NCI-H82 (cell line): ENCODE measurements around the gene SP4.
A peak's percentile ranks its signal among the peaks of the same experiment; 100 is the strongest.

ENCODE experiments used
- DNase-seq: peaks from one replicate; lab custom pipeline; 2025; lab: John Stamatoyannopoulos, UW

SP4 gene

GRCh38 chr7:21443149-21443841 is 15.4 kb downstream of the SP4 start:
- DNase-seq = no peak

GRCh38 chr7:21448974-21449373 is 21.1 kb downstream of the SP4 start:
- DNase-seq = no peak

DNA sequence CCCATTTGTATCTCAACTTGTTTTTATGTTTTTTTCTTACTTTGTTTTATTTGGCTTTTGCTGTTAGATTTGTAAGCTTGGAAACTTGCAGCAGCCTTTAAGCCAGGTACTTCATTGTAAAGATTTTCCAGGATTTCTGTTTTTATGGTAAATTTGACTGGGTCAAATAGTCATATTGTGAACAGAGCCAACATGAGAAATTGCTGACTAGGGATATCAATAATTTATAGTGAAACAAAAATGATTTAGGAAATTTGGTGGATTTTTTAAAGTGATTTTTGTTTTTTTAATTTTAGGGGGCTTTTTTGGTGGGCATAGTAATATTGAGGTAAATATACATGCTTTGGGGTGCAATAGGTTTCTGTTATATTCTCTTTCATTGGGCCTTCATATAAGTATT is 22.2 kb downstream of the SP4 start:
- DNase-seq = no peak

- DNase-seq = no peak
Observed at GRCh38 chr7:21450941-21451340, 23.1 kb downstream of the SP4 start.

DNA sequence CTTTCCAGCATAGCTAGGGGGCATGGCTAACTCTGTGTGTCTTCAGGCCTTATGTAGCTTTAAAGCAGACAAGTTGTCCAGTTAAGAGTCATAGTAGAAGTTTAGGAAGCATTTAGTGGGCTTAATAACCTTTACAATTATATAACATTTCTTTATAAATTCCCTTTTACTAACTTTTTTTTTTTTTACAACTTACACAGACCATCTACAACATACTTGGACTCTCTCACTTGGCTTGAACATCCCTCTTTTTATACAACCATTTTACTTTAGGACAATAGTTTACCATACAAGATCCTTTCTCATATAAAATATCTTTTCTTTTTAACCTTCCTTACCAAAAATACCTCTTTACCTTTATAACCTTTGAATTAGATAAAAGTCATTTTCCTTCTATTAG is 26.3 kb downstream of the SP4 start:
- DNase-seq = no peak

- no peak for DNase-seq
Observed at GRCh38 chr7:21454906-21455305, 27.0 kb downstream of the SP4 start.

DNA sequence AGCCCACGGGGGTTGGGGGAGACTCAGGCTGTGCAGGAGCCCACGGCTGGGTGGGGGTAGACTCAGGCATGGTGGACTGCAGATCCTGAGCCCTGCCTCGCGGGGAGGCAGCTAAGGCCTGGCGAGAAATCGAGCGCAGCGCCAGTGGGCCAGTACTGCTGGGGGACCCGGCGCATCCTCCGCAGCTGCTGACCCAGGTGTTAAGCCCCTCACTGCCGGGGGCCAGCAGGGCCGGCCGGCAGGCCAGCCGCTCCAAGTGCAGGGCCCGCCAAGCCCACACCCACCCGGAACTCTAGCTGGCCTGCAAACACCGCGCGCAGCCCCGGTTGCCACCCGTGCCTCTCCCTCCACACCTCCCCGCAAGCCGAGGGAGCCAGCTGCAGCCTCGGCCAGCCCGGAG is 33.4 kb downstream of the SP4 start:
- no peak for DNase-seq

DNA sequence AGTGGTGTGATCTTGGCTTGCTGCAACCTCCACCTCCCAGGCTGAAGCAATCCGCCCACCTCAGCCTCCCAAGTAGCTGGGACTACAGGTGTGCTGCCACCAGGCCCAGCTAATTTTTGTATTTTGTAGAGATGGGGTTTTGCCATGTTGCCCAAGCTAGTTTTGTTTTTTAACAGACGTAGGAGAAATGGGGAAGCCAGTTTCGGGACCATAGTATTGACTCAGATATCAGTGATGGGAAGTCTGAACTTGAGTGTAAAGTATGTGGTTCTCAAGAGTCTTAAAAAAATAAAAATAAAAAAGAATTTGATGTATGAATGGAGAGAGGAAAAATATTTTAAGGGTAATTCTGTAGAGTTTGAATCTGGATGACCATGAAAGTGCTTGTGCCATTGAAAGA is 34.2 kb downstream of the SP4 start:
- no peak for DNase-seq

DNA sequence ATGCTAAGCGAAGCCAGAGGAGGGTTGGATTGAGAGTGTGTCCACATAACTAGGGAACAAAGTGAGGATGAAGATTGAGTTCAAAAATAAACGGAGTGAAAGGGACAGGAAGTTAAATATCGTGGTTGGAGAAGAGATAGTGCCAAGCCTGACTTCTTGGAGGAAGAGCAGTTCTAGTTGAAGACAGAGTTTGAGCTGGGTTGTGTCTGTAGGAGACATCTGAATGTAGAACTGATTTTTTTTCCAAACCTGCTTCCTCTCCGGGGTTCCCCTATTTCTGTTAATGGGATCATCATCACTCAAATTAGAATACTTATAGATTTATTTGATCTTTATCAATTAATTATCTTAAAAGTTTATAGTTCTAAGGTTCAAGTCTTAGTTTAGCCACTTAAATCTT is 35.6 kb downstream of the SP4 start:
- DNase-seq = no peak

DNA sequence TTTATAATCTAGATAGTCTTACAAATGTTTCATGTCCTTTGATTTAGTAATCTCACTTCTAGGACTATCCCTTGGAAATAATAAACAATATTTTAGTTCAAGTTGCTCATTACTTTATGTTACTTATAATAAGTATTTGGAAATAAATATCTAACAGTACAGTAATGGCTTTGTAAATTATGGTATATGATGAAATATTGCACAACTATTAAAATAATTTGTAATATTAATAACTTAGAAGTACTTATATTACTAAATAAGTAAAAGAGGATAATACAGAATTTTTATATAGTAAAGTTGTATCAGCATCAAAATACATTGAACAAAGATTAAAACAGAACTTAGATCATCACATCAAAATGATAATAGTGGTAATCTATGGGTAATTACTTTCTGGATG is 41.1 kb downstream of the SP4 start:
- no peak for DNase-seq

DNA sequence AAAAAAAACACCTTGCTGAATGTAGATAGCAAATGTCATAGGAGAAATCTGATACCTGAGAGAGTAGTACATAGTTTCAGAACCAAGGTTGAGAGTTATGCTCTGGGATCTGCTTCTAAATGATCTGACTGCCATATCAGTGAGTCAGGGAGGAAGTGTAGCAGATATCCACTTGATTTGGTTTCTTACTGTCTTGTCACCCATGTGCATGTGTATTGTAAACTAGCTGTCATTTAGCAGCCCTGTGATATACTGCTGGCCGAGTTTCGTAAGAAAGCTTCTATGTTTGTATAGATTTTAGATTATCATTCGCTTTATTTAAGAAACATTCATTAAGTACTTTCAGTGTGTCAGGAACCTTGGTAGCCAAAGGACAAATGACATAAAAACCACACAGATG is 42.0 kb downstream of the SP4 start:
- no peak for DNase-seq

GRCh38 chr7:21472029-21472428 is 44.1 kb downstream of the SP4 start:
- DNase-seq = no peak

DNA sequence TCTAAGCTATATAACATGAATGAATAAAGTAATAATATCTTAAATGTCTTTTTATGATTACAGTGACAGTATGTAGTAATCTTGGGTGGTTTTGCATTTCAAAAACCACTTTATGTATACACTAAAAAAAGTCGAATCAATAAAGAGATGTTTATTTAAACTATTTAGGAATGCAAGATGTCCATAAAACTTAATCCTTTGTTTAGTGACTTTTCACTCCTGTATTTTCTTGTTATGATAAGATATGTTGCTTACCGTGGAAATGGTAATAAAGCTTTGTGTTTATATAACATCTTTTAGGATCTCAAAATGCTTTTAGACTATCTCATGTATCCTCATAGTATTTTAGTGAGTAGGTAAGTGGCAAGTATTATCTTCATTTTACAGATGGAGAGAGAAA is 48.5 kb downstream of the SP4 start:
- no peak for DNase-seq

GRCh38 chr7:21480693-21481403 is 53.0 kb downstream of the SP4 start:
- DNase-seq = no peak

- DNase-seq = no peak
Observed at GRCh38 chr7:21486511-21486910, 58.6 kb downstream of the SP4 start.

GRCh38 chr7:21495731-21496130 is 67.8 kb downstream of the SP4 start:
- DNase-seq = no peak

GRCh38 chr7:21497072-21497471 is 69.2 kb downstream of the SP4 start:
- peak; percentile 67 for DNase-seq

- no peak for DNase-seq
Observed at GRCh38 chr7:21500117-21500832, 72.4 kb downstream of the SP4 start.

- no peak for DNase-seq
Observed at GRCh38 chr7:21504021-21504420, 76.1 kb downstream of the SP4 start.

DNA sequence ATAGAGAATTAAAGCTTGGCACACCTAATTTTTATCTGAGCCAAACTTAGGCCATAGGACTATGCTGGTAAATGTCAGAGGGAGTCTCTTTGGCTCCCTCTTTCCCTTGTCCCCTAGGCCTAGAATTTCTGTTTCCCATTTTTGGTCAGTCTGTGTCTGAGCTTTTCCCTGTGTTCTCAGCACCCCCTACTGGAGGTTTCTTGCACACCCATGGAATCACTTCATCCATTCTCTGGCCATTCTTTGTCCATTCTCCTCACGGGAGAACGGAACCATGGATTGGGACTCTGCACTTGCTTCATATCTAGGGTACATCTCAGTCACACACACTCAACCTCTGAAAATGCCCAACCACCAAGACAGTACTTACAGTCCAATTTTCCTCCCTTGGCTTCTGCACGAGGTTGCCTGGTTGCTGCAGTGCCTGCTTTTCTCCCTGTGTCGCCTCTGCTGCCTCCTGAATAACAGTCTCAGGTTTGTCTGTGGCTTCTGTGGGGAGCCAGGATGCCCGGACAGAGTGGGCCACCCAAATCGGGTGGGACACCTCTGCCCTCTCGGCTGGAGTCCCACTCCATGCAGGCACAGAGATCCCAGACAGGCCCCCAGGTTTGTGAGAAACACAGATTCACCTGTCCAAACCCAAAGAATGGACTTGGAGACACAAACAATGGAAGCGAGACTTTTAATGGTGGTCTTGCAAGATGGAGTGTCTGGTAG is 79.9 kb downstream of the SP4 start:
- peak; percentile 34 for DNase-seq

DNA sequence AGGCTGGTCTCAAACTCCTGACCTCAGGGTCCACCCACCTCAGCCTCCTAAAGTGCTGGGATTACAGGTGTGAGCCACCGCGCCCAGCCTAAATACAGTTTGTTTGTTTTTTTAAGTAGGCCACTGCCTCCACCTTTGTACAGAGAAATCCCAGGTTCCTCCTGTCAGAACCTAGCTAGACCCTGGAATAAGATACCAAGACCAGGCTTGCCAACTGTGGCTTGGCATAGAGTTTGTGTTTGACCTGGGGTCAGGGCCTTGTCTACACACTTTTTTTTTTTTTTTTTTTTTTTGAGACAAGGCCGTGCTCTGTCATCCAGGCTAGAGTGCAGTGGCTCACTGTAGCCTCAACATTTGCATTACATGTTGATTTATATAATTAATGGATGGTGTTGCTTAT is 80.7 kb downstream of the SP4 start:
- no peak for DNase-seq

- no peak for DNase-seq
Observed at GRCh38 chr7:21514062-21514461, 86.2 kb downstream of the SP4 start.

DNA sequence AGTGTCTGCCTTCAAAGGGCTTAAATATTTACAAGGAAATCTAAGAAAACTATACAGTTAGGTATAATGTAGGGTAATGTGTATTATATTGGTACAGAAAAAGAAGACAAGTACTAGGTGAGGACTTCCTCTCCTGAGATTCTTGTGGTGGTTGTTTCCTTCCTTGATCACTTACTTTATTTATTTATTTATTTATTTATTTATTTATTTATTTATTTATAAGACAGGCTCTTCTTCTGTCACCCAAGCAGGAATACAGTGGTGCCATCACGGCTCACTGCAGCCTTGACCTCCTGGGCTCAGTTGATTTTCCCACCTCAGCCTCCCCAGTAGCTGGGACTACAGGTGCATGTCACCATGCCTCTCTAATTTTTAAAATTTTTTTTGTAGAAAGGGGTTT is 96.8 kb downstream of the SP4 start:
- DNase-seq = no peak
